OCI-LY3 (cell line): ENCODE measurements around the gene EOLA2.

ENCODE experiments used
- EZH2phosphoT487 ChIP-seq: fragments of 200-600 bp; shearing (Covaris generic); IDR thresholded peaks from 2 replicates; pipeline ENCODE4 v1.6.1; 2018; ENCODE audit warnings: antibody characterized with exemption, mixed run types, low read depth
- TF ChIP-seq, protein P1 (sequence below): fragments of 200-600, 300-600 bp; sonication (generic); IDR thresholded peaks from 2 replicates; pipeline ENCODE4 v1.5.1; 2014; ENCODE audit warnings: antibody characterized with exemption, low read length, low read depth

DNA sequence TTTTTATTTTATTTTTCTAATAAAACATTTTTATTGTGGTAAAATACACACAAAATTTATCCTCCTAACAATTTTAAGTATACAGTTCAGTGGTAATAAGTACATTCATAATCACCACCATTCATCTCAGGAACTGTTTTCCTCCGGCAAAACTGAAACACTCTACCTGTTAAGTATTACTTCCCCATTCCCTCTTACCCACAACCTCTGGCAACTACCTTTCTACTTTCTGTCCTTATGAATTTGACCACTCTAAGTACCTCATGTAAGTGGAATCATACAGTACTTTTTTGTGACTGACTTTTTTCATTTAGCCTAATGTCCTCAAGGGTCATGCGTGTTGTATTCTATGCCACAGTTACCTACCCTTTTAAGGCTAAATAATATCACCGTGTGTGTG lies 30.0 kb downstream of the EOLA2 start:
- TF ChIP-seq, protein P1, sequence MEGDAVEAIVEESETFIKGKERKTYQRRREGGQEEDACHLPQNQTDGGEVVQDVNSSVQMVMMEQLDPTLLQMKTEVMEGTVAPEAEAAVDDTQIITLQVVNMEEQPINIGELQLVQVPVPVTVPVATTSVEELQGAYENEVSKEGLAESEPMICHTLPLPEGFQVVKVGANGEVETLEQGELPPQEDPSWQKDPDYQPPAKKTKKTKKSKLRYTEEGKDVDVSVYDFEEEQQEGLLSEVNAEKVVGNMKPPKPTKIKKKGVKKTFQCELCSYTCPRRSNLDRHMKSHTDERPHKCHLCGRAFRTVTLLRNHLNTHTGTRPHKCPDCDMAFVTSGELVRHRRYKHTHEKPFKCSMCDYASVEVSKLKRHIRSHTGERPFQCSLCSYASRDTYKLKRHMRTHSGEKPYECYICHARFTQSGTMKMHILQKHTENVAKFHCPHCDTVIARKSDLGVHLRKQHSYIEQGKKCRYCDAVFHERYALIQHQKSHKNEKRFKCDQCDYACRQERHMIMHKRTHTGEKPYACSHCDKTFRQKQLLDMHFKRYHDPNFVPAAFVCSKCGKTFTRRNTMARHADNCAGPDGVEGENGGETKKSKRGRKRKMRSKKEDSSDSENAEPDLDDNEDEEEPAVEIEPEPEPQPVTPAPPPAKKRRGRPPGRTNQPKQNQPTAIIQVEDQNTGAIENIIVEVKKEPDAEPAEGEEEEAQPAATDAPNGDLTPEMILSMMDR = no peak
- TF ChIP-seq EZH2phosphoT487 = no peak
